Measurements from ENCODE around the gene ARMC9. TPM values are rescaled to one million over a fixed set of nuclear protein-coding genes. Genes with fewer than 3 reads are reported as not detected.

ARMC9 gene
- total and polyA plus RNA-seq, 2 of the 13 experiments (the other 11 are each of a cell fraction or from before 2014, with no cell fraction given): 9.1 to 12.8 TPM

DNA sequence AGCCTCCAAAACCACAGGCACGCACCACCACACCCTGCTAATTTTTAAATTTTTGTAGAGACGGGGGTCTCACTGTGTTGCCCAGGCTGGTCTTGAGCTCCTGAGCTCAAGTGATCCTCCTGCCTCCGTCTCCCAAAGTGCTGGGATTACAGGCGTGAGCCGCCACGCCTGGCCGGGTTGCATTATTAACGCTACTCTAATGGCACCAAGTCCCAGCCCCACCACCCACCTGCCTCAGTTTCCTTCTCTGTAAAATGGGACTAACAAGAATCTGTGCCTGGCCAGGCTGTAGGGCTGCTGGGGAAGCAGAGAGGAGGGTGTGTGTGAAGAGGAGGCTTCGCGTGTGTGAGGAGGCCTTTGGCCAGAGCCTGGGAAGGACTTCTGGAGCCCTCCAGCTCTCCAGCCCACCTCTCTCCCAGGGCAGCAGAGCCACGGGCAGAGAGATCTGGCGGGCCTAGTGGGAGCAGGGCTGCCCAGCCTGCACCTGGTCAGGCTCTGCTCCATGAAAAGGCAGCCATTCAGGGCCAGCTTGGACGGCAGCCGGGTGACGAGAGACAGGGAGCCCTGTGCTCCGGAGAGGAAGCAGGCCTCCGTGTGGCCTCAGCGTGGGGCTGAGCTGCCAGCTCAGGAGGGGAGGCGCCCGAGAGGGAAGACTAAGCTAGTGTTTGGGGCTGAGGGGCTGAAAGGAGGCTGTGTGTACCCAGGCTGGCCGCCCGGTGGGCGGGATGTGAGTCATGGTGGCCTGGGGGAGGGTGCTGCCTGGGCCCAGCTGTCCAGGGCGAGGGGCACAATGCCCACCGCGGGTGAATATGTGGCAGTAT, 189.7 kb downstream of the ARMC9 start (continued):
- no peak for TF ChIP-seq ZNF772 (CRISPR knock-in tag; IDR thresholded peaks at IDR 0.05)
- TF ChIP-seq XRCC5 (optimal IDR thresholded peaks at IDR 0.05; ENCODE audit: low read length): peak; percentile 91
- TF ChIP-seq, protein P1, sequence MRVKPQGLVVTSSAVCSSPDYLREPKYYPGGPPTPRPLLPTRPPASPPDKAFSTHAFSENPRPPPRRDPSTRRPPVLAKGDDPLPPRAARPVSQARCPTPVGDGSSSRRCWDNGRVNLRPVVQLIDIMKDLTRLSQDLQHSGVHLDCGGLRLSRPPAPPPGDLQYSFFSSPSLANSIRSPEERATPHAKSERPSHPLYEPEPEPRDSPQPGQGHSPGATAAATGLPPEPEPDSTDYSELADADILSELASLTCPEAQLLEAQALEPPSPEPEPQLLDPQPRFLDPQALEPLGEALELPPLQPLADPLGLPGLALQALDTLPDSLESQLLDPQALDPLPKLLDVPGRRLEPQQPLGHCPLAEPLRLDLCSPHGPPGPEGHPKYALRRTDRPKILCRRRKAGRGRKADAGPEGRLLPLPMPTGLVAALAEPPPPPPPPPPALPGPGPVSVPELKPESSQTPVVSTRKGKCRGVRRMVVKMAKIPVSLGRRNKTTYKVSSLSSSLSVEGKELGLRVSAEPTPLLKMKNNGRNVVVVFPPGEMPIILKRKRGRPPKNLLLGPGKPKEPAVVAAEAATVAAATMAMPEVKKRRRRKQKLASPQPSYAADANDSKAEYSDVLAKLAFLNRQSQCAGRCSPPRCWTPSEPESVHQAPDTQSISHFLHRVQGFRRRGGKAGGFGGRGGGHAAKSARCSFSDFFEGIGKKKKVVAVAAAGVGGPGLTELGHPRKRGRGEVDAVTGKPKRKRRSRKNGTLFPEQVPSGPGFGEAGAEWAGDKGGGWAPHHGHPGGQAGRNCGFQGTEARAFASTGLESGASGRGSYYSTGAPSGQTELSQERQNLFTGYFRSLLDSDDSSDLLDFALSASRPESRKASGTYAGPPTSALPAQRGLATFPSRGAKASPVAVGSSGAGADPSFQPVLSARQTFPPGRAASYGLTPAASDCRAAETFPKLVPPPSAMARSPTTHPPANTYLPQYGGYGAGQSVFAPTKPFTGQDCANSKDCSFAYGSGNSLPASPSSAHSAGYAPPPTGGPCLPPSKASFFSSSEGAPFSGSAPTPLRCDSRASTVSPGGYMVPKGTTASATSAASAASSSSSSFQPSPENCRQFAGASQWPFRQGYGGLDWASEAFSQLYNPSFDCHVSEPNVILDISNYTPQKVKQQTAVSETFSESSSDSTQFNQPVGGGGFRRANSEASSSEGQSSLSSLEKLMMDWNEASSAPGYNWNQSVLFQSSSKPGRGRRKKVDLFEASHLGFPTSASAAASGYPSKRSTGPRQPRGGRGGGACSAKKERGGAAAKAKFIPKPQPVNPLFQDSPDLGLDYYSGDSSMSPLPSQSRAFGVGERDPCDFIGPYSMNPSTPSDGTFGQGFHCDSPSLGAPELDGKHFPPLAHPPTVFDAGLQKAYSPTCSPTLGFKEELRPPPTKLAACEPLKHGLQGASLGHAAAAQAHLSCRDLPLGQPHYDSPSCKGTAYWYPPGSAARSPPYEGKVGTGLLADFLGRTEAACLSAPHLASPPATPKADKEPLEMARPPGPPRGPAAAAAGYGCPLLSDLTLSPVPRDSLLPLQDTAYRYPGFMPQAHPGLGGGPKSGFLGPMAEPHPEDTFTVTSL (CRISPR knock-in tag; IDR thresholded peaks at IDR 0.05; ENCODE audit: borderline replicate concordance): 0 out of 2 replicates have a peak, but pooled peaks have one; percentile 34
- TF ChIP-seq ZNF629 (CRISPR knock-in tag; conservative IDR thresholded peaks at IDR 0.05): peak; percentile 83
- TF ChIP-seq, protein P2, sequence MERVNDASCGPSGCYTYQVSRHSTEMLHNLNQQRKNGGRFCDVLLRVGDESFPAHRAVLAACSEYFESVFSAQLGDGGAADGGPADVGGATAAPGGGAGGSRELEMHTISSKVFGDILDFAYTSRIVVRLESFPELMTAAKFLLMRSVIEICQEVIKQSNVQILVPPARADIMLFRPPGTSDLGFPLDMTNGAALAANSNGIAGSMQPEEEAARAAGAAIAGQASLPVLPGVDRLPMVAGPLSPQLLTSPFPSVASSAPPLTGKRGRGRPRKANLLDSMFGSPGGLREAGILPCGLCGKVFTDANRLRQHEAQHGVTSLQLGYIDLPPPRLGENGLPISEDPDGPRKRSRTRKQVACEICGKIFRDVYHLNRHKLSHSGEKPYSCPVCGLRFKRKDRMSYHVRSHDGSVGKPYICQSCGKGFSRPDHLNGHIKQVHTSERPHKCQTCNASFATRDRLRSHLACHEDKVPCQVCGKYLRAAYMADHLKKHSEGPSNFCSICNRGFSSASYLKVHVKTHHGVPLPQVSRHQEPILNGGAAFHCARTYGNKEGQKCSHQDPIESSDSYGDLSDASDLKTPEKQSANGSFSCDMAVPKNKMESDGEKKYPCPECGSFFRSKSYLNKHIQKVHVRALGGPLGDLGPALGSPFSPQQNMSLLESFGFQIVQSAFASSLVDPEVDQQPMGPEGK (CRISPR knock-in tag; IDR thresholded peaks at IDR 0.05): 0 out of 2 replicates have a peak, but pooled peaks have one; percentile 20
- TF ChIP-seq ZFP37 (CRISPR knock-in tag; IDR thresholded peaks at IDR 0.05; ENCODE audit: borderline replicate concordance): no peak
- TF ChIP-seq TSC22D2 (CRISPR knock-in tag; IDR thresholded peaks at IDR 0.05; ENCODE audit: borderline replicate concordance): no peak
- TF ChIP-seq RBM39 (IDR thresholded peaks at IDR 0.05; ENCODE audit: low read depth, low read length, poor library complexity, severe bottlenecking): peak; percentile 19
- TF ChIP-seq YY1 (IDR thresholded peaks at IDR 0.05; ENCODE audit: insufficient read depth, insufficient replicate concordance, low read depth, low read length): peak; percentile 44
- TF ChIP-seq GLI4 (CRISPR knock-in tag; IDR thresholded peaks at IDR 0.05; ENCODE audit: borderline replicate concordance): peak; percentile 64; the same call in 1 of the 2 replicates
- TF ChIP-seq, protein P3, sequence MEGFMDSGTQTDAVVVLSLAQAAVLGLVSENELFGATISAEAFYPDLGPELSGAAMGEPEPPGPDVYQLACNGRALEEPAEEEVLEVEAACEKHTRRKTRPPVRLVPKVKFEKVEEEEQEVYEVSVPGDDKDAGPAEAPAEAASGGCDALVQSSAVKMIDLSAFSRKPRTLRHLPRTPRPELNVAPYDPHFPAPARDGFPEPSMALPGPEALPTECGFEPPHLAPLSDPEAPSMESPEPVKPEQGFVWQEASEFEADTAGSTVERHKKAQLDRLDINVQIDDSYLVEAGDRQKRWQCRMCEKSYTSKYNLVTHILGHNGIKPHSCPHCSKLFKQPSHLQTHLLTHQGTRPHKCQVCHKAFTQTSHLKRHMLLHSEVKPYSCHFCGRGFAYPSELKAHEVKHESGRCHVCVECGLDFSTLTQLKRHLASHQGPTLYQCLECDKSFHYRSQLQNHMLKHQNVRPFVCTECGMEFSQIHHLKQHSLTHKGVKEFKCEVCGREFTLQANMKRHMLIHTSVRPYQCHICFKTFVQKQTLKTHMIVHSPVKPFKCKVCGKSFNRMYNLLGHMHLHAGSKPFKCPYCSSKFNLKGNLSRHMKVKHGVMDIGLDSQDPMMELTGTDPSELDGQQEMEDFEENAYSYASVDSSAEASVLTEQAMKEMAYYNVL (CRISPR knock-in tag; IDR thresholded peaks at IDR 0.05; ENCODE audit: borderline replicate concordance): no peak
- TF ChIP-seq, protein P4, sequence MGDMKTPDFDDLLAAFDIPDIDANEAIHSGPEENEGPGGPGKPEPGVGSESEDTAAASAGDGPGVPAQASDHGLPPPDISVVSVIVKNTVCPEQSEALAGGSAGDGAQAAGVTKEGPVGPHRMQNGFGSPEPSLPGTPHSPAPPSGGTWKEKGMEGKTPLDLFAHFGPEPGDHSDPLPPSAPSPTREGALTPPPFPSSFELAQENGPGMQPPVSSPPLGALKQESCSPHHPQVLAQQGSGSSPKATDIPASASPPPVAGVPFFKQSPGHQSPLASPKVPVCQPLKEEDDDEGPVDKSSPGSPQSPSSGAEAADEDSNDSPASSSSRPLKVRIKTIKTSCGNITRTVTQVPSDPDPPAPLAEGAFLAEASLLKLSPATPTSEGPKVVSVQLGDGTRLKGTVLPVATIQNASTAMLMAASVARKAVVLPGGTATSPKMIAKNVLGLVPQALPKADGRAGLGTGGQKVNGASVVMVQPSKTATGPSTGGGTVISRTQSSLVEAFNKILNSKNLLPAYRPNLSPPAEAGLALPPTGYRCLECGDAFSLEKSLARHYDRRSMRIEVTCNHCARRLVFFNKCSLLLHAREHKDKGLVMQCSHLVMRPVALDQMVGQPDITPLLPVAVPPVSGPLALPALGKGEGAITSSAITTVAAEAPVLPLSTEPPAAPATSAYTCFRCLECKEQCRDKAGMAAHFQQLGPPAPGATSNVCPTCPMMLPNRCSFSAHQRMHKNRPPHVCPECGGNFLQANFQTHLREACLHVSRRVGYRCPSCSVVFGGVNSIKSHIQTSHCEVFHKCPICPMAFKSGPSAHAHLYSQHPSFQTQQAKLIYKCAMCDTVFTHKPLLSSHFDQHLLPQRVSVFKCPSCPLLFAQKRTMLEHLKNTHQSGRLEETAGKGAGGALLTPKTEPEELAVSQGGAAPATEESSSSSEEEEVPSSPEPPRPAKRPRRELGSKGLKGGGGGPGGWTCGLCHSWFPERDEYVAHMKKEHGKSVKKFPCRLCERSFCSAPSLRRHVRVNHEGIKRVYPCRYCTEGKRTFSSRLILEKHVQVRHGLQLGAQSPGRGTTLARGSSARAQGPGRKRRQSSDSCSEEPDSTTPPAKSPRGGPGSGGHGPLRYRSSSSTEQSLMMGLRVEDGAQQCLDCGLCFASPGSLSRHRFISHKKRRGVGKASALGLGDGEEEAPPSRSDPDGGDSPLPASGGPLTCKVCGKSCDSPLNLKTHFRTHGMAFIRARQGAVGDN (CRISPR knock-in tag; IDR thresholded peaks at IDR 0.05): peak; percentile 86
- peak; percentile 52 for TF ChIP-seq ZMYM3 (CRISPR knock-in tag; IDR thresholded peaks at IDR 0.05)

Data from HepG2 (cell line).